ENCODE results near the gene G3BP1. TPM values are rescaled to one million over a fixed set of nuclear protein-coding genes. Genes with fewer than 3 reads are reported as not detected.
"Not testable (repeated sequence)": the region's sequence is repeated elsewhere in the genome, so short reads cannot be mapped to it uniquely, and the experiment has no call there.

The G3BP1 gene
- total RNA-seq, result 211 to 224 TPM (median 223 TPM) in 3 replicates

DNA sequence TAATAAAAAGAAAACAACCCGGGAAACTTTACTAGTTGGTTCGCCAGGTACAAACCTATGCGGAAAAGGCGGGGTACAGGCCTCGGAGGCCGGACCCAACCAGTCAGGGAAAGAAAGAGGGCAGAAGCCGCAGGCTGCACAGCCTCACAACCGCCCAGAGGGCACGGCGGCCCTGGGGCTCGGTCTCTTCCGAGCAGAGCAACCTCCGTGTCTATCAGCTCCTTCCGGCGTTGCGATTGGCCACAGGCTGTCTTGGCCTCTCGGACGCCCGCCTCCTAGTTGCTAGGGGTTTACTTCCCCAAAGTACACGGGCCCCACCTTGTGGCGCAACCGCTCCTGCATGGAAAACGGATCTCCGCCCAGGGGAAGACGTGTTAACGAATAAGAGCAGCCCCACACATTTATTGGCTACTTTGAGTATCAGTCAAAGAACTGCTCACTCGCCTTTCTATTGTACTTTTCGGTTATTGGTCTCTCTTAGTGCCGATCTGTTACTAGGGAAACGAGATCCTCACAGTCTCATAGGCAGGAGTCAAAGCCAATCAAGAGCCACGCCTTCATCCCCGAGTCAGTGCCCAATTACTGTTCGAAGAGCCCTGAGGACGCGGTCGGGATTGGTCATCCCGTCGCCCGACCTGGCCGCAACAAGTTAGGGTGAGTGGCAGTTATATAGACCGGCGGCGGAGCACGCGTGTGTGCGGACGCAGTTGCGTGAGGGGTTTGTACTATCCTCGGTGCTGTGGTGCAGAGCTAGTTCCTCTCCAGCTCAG, at the start of gene G3BP1:
Gene G3BP1 (plus strand): TSS at position 696 of the 770 bp plus-strand sequence. CDS start 14,667 bp downstream, outside the sequence.
- Mint-ChIP-seq H3K27ac (peak within 1 kb of the TSS; percentile 44), H3K4me3 (peak within 1 kb of the TSS; percentile 81), H3K27me3 (ENCODE audit: low read depth) (no peaks in the 10 kb centered on the region), H3K9me3 (no peaks in the 10 kb centered on the region), H3K4me1 (peaks cover 46% of the 10 kb centered on the region), H3K36me3 (no peaks in the 10 kb centered on the region)
- peak; percentile 98 for DNase-seq (ENCODE audit: low spot score in 2 of 2, unreplicated experiment in 2 of 2)
- TF ChIP-seq, protein P1, sequence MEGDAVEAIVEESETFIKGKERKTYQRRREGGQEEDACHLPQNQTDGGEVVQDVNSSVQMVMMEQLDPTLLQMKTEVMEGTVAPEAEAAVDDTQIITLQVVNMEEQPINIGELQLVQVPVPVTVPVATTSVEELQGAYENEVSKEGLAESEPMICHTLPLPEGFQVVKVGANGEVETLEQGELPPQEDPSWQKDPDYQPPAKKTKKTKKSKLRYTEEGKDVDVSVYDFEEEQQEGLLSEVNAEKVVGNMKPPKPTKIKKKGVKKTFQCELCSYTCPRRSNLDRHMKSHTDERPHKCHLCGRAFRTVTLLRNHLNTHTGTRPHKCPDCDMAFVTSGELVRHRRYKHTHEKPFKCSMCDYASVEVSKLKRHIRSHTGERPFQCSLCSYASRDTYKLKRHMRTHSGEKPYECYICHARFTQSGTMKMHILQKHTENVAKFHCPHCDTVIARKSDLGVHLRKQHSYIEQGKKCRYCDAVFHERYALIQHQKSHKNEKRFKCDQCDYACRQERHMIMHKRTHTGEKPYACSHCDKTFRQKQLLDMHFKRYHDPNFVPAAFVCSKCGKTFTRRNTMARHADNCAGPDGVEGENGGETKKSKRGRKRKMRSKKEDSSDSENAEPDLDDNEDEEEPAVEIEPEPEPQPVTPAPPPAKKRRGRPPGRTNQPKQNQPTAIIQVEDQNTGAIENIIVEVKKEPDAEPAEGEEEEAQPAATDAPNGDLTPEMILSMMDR (IDR thresholded peaks at IDR 0.05; ENCODE audit: unreplicated experiment), result peak; percentile 46

DNA sequence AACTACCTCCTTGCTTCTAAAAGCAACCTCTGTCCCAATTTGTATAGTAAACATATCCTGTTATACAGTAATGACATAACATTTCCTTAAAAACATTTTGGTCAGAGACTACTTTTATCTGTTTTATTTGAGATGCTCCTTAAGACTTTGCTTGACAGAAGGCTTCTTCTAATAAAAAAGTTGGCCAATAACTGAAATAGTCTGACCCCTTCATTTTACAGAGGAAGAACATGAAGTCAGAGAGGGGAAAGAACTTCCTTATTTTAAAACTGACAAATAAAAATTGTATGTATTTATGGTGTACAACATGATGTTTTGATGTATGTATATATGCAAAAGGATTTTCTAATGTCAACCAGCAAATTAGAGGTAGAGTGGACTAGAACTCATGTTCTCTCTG, 49.2 kb upstream of the G3BP1 start:
- H3K27ac Mint-ChIP-seq, result no peak overlapping the region
- no peaks in the 10 kb centered on the region for H3K27me3 Mint-ChIP-seq (ENCODE audit: low read depth)

GRCh38 chr5:151724360-151724759, 47.4 kb upstream of the G3BP1 start:
- H3K36me3 Mint-ChIP-seq, result peaks cover 6% of the 10 kb centered on the region
- TF ChIP-seq, protein P1 (IDR thresholded peaks at IDR 0.05; ENCODE audit: unreplicated experiment), result no peak
- DNase-seq (ENCODE audit: low spot score in 2 of 2, unreplicated experiment in 2 of 2), result no peak
- no peaks in the 10 kb centered on the region for H3K27me3 Mint-ChIP-seq (ENCODE audit: low read depth)
- H3K4me3 Mint-ChIP-seq, result no peak overlapping the region
- H3K27ac Mint-ChIP-seq, result no peak overlapping the region
- H3K4me1 Mint-ChIP-seq, result peaks cover 5% of the 10 kb centered on the region
- H3K9me3 Mint-ChIP-seq, result peaks cover 12% of the 10 kb centered on the region

More for the DNA sequence above, 49.2 kb upstream of the G3BP1 start:
- Mint-ChIP-seq H3K4me1 (peaks cover 15% of the 10 kb centered on the region), H3K9me3 (peaks cover 4% of the 10 kb centered on the region), H3K4me3 (no peak overlapping the region), H3K36me3 (no peaks in the 10 kb centered on the region)
- TF ChIP-seq, protein P1 (IDR thresholded peaks at IDR 0.05; ENCODE audit: unreplicated experiment), result no peak
- no peak for DNase-seq (ENCODE audit: low spot score in 2 of 2, unreplicated experiment in 2 of 2)

- H3K4me3 Mint-ChIP-seq; H3K4me1 Mint-ChIP-seq; H3K27ac Mint-ChIP-seq; H3K27me3 Mint-ChIP-seq (ENCODE audit: low read depth); DNase-seq (ENCODE audit: low spot score in 2 of 2, unreplicated experiment in 2 of 2): not testable (repeated sequence)
- peaks cover 18% of the 10 kb centered on the region for H3K9me3 Mint-ChIP-seq
- H3K36me3 Mint-ChIP-seq, result peaks cover 12% of the 10 kb centered on the region
Observed at GRCh38 chr5:151729597-151729996, 42.2 kb upstream of the G3BP1 start.

DNA sequence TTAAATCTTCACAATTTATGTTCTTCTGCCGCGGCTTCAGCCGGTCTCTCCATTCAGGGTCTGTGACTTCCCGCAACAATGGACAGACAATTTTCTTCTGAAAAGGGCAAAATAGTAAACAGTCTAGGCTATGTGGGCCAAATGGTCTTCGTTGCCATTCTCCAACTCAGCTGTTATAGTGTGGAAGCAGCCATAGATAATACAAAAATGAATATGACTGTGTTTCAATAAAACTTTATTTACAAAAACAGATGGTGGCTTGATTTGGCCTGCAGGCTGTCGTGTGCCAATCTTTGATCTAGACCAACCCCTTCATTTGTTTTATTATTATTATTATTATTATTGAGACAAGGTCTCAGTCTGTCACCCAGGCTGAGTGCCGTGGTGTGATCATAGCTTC, 41.4 kb upstream of the G3BP1 start:
- Mint-ChIP-seq H3K27me3 (ENCODE audit: low read depth) (no peaks in the 10 kb centered on the region), H3K9me3 (peaks cover 18% of the 10 kb centered on the region), H3K4me1 (no peaks in the 10 kb centered on the region), H3K27ac (no peak overlapping the region), H3K4me3 (no peak overlapping the region), H3K36me3 (peaks cover 12% of the 10 kb centered on the region)
- TF ChIP-seq, protein P1 (IDR thresholded peaks at IDR 0.05; ENCODE audit: unreplicated experiment), result no peak
- DNase-seq (ENCODE audit: low spot score in 2 of 2, unreplicated experiment in 2 of 2), result no peak

GRCh38 chr5:151733358-151734063, 38.2 kb upstream of the G3BP1 start:
- Mint-ChIP-seq H3K27ac (no peak overlapping the region), H3K9me3 (peaks cover 12% of the 10 kb centered on the region), H3K27me3 (ENCODE audit: low read depth) (no peaks in the 10 kb centered on the region), H3K36me3 (peaks cover 9% of the 10 kb centered on the region), H3K4me3 (no peak overlapping the region), H3K4me1 (peaks cover 2% of the 10 kb centered on the region)
- DNase-seq (ENCODE audit: low spot score in 2 of 2, unreplicated experiment in 2 of 2), result no peak
- TF ChIP-seq, protein P1 (IDR thresholded peaks at IDR 0.05; ENCODE audit: unreplicated experiment), result no peak

Data from mesothelial cell of epicardium (in vitro differentiated cells).